HL-60 (cell line): ENCODE results near the gene LRRC3.

Experiments
- DNase-seq, 2 experiments: peaks; one replicate each; pipeline ENCODE4 v3.0.0-alpha.2; 2010 to 2020; ENCODE audit warnings: low read depth in 1 of 2, low spot score in 1 of 2
- H3K27ac ChIP-seq: fragments of 250-450 bp; sonication (Bioruptor Pico); replicated peaks from 2 replicates; pipeline ENCODE4 v1.5.1; 2020; ENCODE audit warnings: mild to moderate bottlenecking, moderate library complexity
- H3K27me3 ChIP-seq: fragments of 250-450 bp; sonication (Bioruptor Pico); 2 replicates; pipeline ENCODE4 v1.5.1; 2021; ENCODE audit warnings: mild to moderate bottlenecking, moderate library complexity; ENCODE audit not compliant: insufficient read depth, poor library complexity, severe bottlenecking
- H3K4me3 ChIP-seq: replicated peaks from 2 replicates; pipeline ENCODE4 v1.5.1; 2011; ENCODE audit warnings: mild to moderate bottlenecking, control low read depth, low read length; ENCODE audit not compliant: insufficient read depth
- GABPA ChIP-seq: IDR thresholded peaks from 2 replicates; pipeline ENCODE4 v1.6.1; 2012; ENCODE audit warnings: low read depth
- POLR2AphosphoS5 ChIP-seq: IDR thresholded peaks from 2 replicates; pipeline ENCODE4 v1.6.1; 2012; ENCODE audit warnings: low read depth
- REST ChIP-seq: IDR thresholded peaks from 2 replicates; pipeline ENCODE4 v1.6.1; 2012; ENCODE audit warnings: low read depth; ENCODE audit not compliant: insufficient replicate concordance
- SPI1 ChIP-seq: IDR thresholded peaks from 2 replicates; pipeline ENCODE4 v1.6.1; 2012; ENCODE audit warnings: low read depth, mild to moderate bottlenecking, borderline replicate concordance
- TF ChIP-seq, protein P1 (sequence below): IDR thresholded peaks from one replicate; pipeline ENCODE4 v1.5.1; 2011; ENCODE audit warnings: low read length, control low read depth, inconsistent platforms; ENCODE audit not compliant: insufficient read depth

Gene LRRC3

DNA sequence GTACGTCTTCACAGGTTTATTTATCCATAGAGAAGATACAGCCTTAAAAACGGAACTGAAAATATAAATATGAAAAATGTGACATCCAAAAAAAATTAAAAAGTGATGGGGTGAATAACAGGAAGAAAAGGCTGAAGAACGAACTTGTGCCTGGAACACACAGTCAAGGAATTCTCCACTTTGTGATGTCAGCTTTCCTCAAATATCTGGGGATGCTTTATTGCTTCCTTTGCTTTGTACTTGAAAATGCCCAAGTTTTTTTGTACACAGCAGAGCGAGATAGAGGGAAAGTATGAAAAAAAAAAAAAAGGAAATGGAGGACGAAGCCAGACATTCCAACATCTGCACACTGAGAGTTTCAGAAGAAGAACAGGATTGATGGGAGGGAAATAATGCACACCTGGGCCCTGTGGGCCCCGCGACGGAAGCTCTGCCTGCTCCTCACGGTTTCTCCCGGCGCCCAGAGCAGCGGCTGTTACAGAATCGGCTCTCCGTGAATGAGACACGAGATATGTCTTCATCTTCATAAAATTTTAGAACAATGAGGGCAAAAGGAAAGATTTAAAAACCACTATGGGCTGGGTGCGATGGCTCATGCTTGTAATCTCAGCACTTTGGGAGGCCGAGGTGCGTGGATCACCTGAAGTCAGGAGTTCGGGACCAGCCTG, 10.0 kb upstream of the LRRC3 start:
- no peak overlapping the region for H3K4me3 ChIP-seq

DNA sequence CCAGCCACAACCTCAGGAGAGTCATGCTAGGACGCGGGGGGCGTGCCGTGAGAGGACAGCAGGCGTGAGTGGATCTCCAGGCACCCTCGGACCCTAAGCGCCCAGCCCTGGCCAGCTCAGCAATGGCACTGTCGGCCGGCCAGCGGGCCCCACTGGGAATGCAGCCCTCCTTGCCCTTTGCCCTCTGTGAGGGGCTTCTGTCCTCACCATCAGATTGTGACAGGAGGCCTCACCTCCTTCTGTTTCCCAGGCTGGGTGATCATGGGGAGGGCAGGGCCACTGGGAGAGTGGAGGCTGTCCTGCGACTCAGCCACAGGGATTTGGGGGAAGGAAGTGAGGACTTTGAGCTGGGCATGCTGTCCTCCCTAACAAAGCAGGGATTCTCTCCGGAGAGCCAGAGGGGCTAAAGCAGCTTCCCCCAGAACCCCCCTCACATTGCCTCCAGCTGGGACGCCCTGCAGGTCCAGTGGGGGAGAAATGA, 6.6 kb upstream of the LRRC3 start:
- H3K4me3 ChIP-seq: no peak overlapping the region
- no peak overlapping the region for H3K27ac ChIP-seq
- H3K27me3 ChIP-seq: peaks cover 15% of the 10 kb centered on the region
- no peak for DNase-seq
- TF ChIP-seq SPI1: no peak
- TF ChIP-seq, protein P1, sequence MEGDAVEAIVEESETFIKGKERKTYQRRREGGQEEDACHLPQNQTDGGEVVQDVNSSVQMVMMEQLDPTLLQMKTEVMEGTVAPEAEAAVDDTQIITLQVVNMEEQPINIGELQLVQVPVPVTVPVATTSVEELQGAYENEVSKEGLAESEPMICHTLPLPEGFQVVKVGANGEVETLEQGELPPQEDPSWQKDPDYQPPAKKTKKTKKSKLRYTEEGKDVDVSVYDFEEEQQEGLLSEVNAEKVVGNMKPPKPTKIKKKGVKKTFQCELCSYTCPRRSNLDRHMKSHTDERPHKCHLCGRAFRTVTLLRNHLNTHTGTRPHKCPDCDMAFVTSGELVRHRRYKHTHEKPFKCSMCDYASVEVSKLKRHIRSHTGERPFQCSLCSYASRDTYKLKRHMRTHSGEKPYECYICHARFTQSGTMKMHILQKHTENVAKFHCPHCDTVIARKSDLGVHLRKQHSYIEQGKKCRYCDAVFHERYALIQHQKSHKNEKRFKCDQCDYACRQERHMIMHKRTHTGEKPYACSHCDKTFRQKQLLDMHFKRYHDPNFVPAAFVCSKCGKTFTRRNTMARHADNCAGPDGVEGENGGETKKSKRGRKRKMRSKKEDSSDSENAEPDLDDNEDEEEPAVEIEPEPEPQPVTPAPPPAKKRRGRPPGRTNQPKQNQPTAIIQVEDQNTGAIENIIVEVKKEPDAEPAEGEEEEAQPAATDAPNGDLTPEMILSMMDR: no peak
- TF ChIP-seq REST: no peak
- no peak for TF ChIP-seq POLR2AphosphoS5

More for the DNA sequence above, 10.0 kb upstream of the LRRC3 start:
- peaks cover 15% of the 10 kb centered on the region for H3K27me3 ChIP-seq
- no peak overlapping the region for H3K27ac ChIP-seq
- TF ChIP-seq POLR2AphosphoS5 (no peak), REST (no peak), GABPA (no peak), SPI1 (no peak)
- TF ChIP-seq, protein P1: no peak
- DNase-seq: no peak

GRCh38 chr21:44449473-44450363, 5.6 kb upstream of the LRRC3 start:
- Histone ChIP-seq H3K4me3 (no peak overlapping the region), H3K27me3 (peaks cover 15% of the 10 kb centered on the region), H3K27ac (no peak overlapping the region)
- TF ChIP-seq, protein P1: no peak
- TF ChIP-seq POLR2AphosphoS5: no peak
- TF ChIP-seq GABPA: no peak
- TF ChIP-seq SPI1: no peak
- no peak for TF ChIP-seq REST
- DNase-seq: no peak
